Measurements from ENCODE around the gene CACHD1.
"Not testable (repeated sequence)": the region's sequence is repeated elsewhere in the genome, so short reads cannot be mapped to it uniquely, and the experiment has no call there.

The CACHD1 gene

GRCh38 chr1:64594446-64594845 lies 124.5 kb downstream of the CACHD1 start:
- no peak for DNase-seq (ENCODE audit: low spot score)

- DNase-seq (ENCODE audit: low spot score), result no peak
Observed at GRCh38 chr1:64595871-64596515, 126.1 kb downstream of the CACHD1 start.

- DNase-seq (ENCODE audit: low spot score), result no peak
Observed at GRCh38 chr1:64597113-64597512, 127.2 kb downstream of the CACHD1 start.

- no peak for DNase-seq (ENCODE audit: low spot score)
Observed at GRCh38 chr1:64598100-64598571, 128.2 kb downstream of the CACHD1 start.

GRCh38 chr1:64599242-64599641 lies 129.3 kb downstream of the CACHD1 start:
- no peak for DNase-seq (ENCODE audit: low spot score)

GRCh38 chr1:64601207-64601606 lies 131.3 kb downstream of the CACHD1 start:
- DNase-seq (ENCODE audit: low spot score), result no peak

GRCh38 chr1:64608005-64608650 lies 138.2 kb downstream of the CACHD1 start:
- no peak for DNase-seq (ENCODE audit: low spot score)

GRCh38 chr1:64608651-64609048 lies 138.7 kb downstream of the CACHD1 start:
- no peak for DNase-seq (ENCODE audit: low spot score)

GRCh38 chr1:64610950-64611349 lies 141.0 kb downstream of the CACHD1 start:
- not testable (repeated sequence) for DNase-seq (ENCODE audit: low spot score)

- DNase-seq (ENCODE audit: low spot score), result no peak
Observed at GRCh38 chr1:64616039-64616438, 146.1 kb downstream of the CACHD1 start.

- no peak for DNase-seq (ENCODE audit: low spot score)
Observed at GRCh38 chr1:64623750-64624191, 153.8 kb downstream of the CACHD1 start.

GRCh38 chr1:64624218-64624713 lies 154.3 kb downstream of the CACHD1 start:
- no peak for DNase-seq (ENCODE audit: low spot score)

- no peak for DNase-seq (ENCODE audit: low spot score)
Observed at GRCh38 chr1:64624808-64625207, 154.9 kb downstream of the CACHD1 start.

- no peak for DNase-seq (ENCODE audit: low spot score)
Observed at GRCh38 chr1:64630611-64631010, 160.7 kb downstream of the CACHD1 start.

GRCh38 chr1:64631346-64632034 lies 161.6 kb downstream of the CACHD1 start:
- no peak for DNase-seq (ENCODE audit: low spot score)

GRCh38 chr1:64632936-64633335 lies 163.0 kb downstream of the CACHD1 start:
- no peak for DNase-seq (ENCODE audit: low spot score)

- DNase-seq (ENCODE audit: low spot score), result no peak
Observed at GRCh38 chr1:64645735-64646134, 175.8 kb downstream of the CACHD1 start.

- DNase-seq (ENCODE audit: low spot score), result no peak
Observed at GRCh38 chr1:64650411-64650810, 180.5 kb downstream of the CACHD1 start.

GRCh38 chr1:64651841-64652240 lies 181.9 kb downstream of the CACHD1 start:
- no peak for DNase-seq (ENCODE audit: low spot score)

GRCh38 chr1:64653466-64653865 lies 183.5 kb downstream of the CACHD1 start:
- no peak for DNase-seq (ENCODE audit: low spot score)

- no peak for DNase-seq (ENCODE audit: low spot score)
Observed at GRCh38 chr1:64654519-64655341, 184.8 kb downstream of the CACHD1 start.

- no peak for DNase-seq (ENCODE audit: low spot score)
Observed at GRCh38 chr1:64655861-64656260, 185.9 kb downstream of the CACHD1 start.

Data from RKO (cell line).